HG03066 (cell line): Measurements from ENCODE around the gene RTRAF.

Experiments used
- ATAC-seq: cut with Tn5 transposase; IDR thresholded peaks from one replicate; pipeline ENCODE4 v1.9.1; 2021; ENCODE audit warnings: low read depth; ENCODE audit not compliant: unreplicated experiment

Gene RTRAF

GRCh38 chr14:51993285-51993920 lies 4.1 kb downstream of the RTRAF start:
- ATAC-seq = no peak

GRCh38 chr14:51996148-51996746 lies 6.9 kb downstream of the RTRAF start:
- ATAC-seq = no peak

- ATAC-seq = no peak
Measured at GRCh38 chr14:51998348-51998747, 9.0 kb downstream of the RTRAF start.

GRCh38 chr14:51999084-51999483 lies 9.7 kb downstream of the RTRAF start:
- no peak for ATAC-seq

- ATAC-seq = no peak
Measured at GRCh38 chr14:52000019-52000582, 10.8 kb downstream of the RTRAF start.

GRCh38 chr14:52000696-52001095 lies 11.3 kb downstream of the RTRAF start:
- no peak for ATAC-seq

- ATAC-seq = no peak
Measured at GRCh38 chr14:52002542-52002941, 13.2 kb downstream of the RTRAF start.

- ATAC-seq = no peak
Measured at GRCh38 chr14:52003324-52003723, 14.0 kb downstream of the RTRAF start.

GRCh38 chr14:52005625-52006024 lies 16.3 kb downstream of the RTRAF start:
- ATAC-seq = no peak

- no peak for ATAC-seq
Measured at GRCh38 chr14:52006361-52006760, 17.0 kb downstream of the RTRAF start.

- no peak for ATAC-seq
Measured at GRCh38 chr14:52007211-52007610, 17.9 kb downstream of the RTRAF start.

GRCh38 chr14:52007637-52008036 lies 18.3 kb downstream of the RTRAF start:
- no peak for ATAC-seq

GRCh38 chr14:52008136-52008535 lies 18.8 kb downstream of the RTRAF start:
- no peak for ATAC-seq

GRCh38 chr14:52010173-52010693 lies 20.9 kb downstream of the RTRAF start:
- no peak for ATAC-seq

GRCh38 chr14:52011523-52011922 lies 22.2 kb downstream of the RTRAF start:
- no peak for ATAC-seq

- no peak for ATAC-seq
Measured at GRCh38 chr14:52012635-52013034, 23.3 kb downstream of the RTRAF start.

- no peak for ATAC-seq
Measured at GRCh38 chr14:52013984-52014600, 24.7 kb downstream of the RTRAF start.

GRCh38 chr14:52014601-52015267 lies 25.4 kb downstream of the RTRAF start:
- no peak for ATAC-seq

GRCh38 chr14:52015411-52016030 lies 26.2 kb downstream of the RTRAF start:
- ATAC-seq = no peak

- ATAC-seq = no peak
Measured at GRCh38 chr14:52018252-52018651, 28.9 kb downstream of the RTRAF start.

GRCh38 chr14:52018970-52019369 lies 29.6 kb downstream of the RTRAF start:
- no peak for ATAC-seq
